ENCODE measurements around the gene GOLGB1. TPM values are rescaled to one million over a fixed set of nuclear protein-coding genes. Genes with fewer than 3 reads are reported as not detected.

Gene GOLGB1
- total RNA-seq, 1 experiment from 2014 or later, result 31.4 TPM

- H3K27ac Mint-ChIP-seq, result no peak overlapping the region
- H3K27me3 Mint-ChIP-seq (ENCODE audit: low read depth), result no peaks in the 10 kb centered on the region
- Histone ChIP-seq H3K14ac (ENCODE audit: insufficient read depth, low read length) (no peak overlapping the region), H3T11ph (ENCODE audit: low read length) (no peak overlapping the region), H2BK15ac (ENCODE audit: low read depth, low read length) (no peak overlapping the region), H3K9ac (ENCODE audit: extremely low read depth, insufficient read length, low read length) (no peak overlapping the region), H3K79me2 (ENCODE audit: insufficient read depth, low read length) (no peaks in the 10 kb centered on the region; the same call in 1 of the 2 replicates), H3K4me1 (ENCODE audit: insufficient read depth, low read length) (no peaks in the 10 kb centered on the region), H3K23me2 (ENCODE audit: insufficient read length, low read depth, low read length, poor library complexity, severe bottlenecking) (no peaks in the 10 kb centered on the region), H3K4me2 (ENCODE audit: insufficient read depth, insufficient read length, low read length) (no peak overlapping the region), H2AFZ (ENCODE audit: low read length) (no peak overlapping the region), H3K56ac (ENCODE audit: insufficient read length, low read depth, low read length) (no peak overlapping the region), H3K79me1 (ENCODE audit: insufficient read depth, low read depth, low read length, poor library complexity, severe bottlenecking) (no peaks in the 10 kb centered on the region), H4K91ac (ENCODE audit: insufficient read length, low read depth, low read length) (no peak overlapping the region), H2BK5ac (ENCODE audit: insufficient read length, low read length) (no peak overlapping the region), H4K20me1 (ENCODE audit: control insufficient read depth, insufficient read depth, insufficient read length) (no peaks in the 10 kb centered on the region), H3K9me3 (ENCODE audit: control insufficient read depth, low read depth, low read length) (no peaks in the 10 kb centered on the region), H3K27me3 (ENCODE audit: insufficient read depth, low read length) (no peaks in the 10 kb centered on the region), H4K5ac (ENCODE audit: insufficient read length, low read depth, low read length) (no peak overlapping the region), H3K23ac (ENCODE audit: insufficient read length, low read depth, low read length) (no peak overlapping the region), H3K18ac (ENCODE audit: insufficient read length, low read depth, low read length) (no peak overlapping the region), H3K4ac (ENCODE audit: low read depth, low read length) (no peak overlapping the region), H2BK12ac (ENCODE audit: insufficient read length, low read depth, low read length) (no peak overlapping the region), H2BK120ac (ENCODE audit: low read depth, low read length, poor library complexity, severe bottlenecking) (no peak overlapping the region), H4K8ac (replicated peaks; ENCODE audit: insufficient read length, low read depth, low read length) (no peak overlapping the region), H2AK5ac (ENCODE audit: insufficient read length, low read length) (no peak overlapping the region), H3K27ac (ENCODE audit: insufficient read length, low read depth, low read length) (no peak overlapping the region), H2BK20ac (ENCODE audit: low read depth, low read length, poor library complexity, severe bottlenecking) (no peak overlapping the region)
- H3K4me1 Mint-ChIP-seq, result no peaks in the 10 kb centered on the region
- no peak for DNase-seq
- TF ChIP-seq CTCF (conservative IDR thresholded peaks at IDR 0.05), result no peak
- peaks cover 9 to 40% (median 32%) of the 10 kb centered on the region in 3 experiments; a peak in 6 of 7 replicates for H3K36me3 Mint-ChIP-seq (ENCODE audit: insufficient read depth in 1 of 3, low read depth in 3 of 3)
- no CpG with 5 or more reads among the region's 1 CpG for WGBS (ENCODE audit: extremely low coverage, insufficient read length, low lambda C conversion rate)
- no peaks in the 10 kb centered on the region for H3K9me3 Mint-ChIP-seq
- H3K4me3 Mint-ChIP-seq, result no peak overlapping the region
Observed at GRCh38 chr3:121769246-121769645, 19.7 kb upstream of the GOLGB1 start.
